Fibroblast of upper back skin (primary cell): ENCODE data around the gene DUSP7.

Experiments used
- DNase-seq: peaks from one replicate; pipeline ENCODE4 v3.0.0-alpha.2; 2013

The DUSP7 gene

GRCh38 chr3:52065264-52065756 lies 8.9 kb upstream of the DUSP7 start:
- DNase-seq = no peak

DNA sequence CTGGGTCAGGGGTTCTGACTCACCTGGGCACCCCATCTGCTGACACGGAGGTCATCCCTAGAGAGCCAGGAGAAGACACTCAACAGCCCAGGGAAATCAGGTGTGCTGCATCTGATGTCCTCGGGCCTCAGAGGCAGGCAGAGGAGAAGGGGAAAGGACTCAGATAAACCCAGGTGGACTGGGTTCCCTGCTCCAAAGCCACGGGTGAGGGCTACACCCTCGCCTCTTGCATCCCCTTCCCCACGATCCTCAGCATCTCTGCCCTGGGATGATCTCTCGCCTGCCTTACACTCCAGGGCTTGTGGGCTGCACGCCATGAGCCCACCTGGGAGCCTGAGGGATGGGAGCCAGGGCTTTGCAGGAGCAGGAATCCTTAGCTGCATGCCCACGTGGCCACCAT lies 8.2 kb upstream of the DUSP7 start:
- no peak for DNase-seq

DNA sequence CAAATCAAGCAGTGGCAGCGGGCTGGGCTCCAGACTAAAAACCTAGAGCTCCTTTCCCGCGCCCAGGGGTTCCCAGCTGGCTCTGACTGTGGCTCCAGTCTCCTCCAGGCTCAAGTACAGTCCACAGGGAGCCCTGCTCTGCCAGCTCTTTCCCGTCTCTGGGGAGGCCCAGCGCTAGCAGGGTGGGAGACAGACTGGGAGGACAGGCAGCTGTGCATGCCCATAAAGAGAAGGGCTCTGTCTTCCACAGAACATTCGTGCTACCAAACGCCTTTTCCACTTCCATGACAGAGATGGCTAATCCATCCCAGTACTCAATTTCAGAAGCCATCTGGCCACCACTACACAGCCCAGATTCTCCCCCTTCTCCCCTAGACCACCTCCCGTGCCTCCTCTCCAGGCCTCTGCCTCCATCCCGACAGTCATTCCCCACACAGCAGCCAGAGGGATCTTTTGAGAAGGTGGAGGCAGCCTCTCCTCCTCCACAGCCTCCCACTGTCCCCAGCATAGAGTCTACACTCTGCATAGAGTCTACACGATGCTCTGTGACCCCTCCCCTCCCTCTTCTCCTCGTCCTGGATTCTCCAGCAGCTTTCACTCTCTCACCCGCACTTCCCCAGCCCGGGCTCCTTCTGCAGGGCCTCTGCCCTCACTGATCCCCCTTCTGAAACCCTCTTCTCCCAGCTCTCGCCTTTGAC lies 6.8 kb upstream of the DUSP7 start:
- DNase-seq = no peak

GRCh38 chr3:52062505-52062904 lies 6.1 kb upstream of the DUSP7 start:
- DNase-seq = peak; percentile 77

DNA sequence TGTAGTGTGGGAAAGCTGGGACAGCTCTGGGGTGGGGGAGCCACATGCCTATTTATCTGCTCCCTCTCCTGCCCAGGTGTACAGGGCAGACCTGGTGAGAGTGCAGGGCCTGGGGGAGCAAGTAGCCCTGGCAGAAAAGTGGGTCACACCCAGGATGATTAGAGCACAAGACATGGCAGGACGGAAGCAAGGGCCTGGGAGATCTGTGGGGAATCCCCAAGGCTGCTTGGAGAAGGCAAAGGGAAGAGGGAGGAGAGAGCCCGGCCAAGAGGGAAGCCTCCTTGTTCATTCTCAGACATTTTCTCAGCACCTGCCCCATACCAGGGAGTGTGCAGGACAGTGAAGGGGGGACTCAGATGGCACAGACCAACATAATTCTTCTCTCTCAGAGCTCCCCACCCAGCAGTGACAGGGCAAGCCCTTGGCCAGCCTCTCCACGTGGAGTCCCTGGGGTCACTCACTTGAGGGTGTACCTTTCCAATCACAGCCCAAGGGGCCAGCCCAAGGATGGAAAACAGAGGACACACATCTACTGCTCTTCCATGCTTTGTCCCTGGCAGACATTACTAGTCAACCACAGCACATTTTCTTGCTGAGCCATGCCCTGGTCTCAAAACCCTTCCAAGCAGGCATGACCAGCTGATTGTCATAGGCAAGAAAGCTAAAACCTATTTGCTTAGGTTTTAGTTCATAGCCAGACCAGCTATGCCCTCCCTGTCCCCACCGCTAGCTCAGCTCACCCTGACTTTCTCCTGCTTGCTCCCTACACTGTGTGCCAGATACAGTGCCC lies 4.9 kb upstream of the DUSP7 start:
- no peak for DNase-seq

- no peak for DNase-seq
Measured at GRCh38 chr3:52059781-52060180, 3.4 kb upstream of the DUSP7 start.

DNA sequence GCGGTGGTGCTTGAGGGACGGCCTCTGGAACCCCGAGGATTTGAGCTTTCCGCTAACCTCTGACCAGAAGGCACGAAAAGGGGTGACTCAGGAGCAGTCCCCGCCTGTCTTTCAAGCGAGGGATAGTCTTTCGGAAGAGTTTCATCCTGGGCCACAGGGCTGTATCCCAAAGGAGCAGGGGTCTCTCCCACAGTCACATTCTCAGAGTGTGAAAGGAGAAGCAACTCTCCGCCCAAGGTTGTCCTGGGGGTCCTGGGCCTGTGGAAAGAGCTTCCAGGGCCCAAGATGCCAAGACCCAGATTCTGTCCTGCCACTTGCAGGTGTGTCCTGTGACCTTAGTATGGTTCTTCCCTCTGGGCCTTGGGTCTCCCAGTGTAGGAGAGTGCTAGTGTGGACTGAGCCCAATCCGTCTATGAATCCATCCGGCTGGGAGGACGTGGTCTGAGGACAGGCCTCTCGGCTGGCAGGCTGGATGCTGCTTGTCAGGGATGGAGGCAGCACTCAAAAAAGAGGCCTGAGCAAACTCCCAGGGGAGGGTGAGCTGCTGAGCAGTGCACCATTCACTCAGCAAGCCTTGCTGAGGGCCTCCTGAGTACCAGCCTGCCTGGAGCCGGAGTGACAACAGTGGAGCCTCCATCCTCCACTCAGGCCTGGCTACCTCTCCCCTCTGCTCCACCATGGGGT lies 1.6 kb upstream of the DUSP7 start:
- no peak for DNase-seq

DNA sequence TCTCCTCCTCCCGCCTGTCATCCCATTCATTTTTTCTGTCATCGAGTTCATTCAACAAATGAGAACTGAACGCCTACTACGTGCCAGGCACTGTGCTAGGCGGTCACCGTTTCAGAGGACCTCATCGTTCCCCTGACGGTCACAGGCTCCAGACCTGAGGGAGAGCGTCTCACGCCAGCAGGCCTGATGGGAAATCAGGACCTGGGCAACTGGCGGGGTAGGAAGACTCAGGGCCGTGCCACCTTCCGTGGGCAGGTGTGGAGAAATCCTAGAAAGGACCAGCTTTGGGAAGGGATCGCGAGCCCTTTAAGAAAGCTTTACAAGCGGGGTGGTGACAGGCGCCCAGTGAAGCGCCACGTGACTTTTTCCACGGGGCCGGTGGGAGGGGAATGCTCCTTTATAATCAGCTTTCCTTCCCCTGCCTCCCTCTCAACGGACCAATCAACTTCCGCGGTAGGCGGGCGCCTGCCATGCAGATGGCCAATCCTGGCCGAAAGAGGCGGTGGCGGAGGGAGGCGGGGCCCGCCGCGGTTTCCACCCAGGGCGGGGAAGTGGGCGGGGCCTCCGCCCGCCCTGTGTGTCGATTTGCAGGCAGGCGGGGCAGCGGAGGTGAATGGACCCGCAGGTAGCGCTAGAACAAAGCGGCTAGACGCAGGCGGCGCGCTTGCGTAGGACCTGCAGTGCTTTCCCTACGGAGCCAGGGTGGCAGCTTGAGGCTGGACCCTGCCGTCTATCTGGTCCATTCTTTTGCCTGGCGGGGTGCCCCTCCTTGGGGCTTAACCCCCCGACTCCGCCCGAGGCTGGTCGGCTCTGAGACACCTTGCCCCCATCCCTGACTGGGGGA lies 819 bp upstream of the DUSP7 start:
- peak; percentile 99 for DNase-seq

- DNase-seq = peak; percentile 28
Measured at GRCh38 chr3:52055537-52056351, 627 bp downstream of the DUSP7 start.

GRCh38 chr3:52054661-52055511 lies 1.5 kb downstream of the DUSP7 start:
- peak; percentile 50 for DNase-seq

- peak; percentile 27 for DNase-seq
Measured at GRCh38 chr3:52053307-52054304, 2.8 kb downstream of the DUSP7 start.

DNA sequence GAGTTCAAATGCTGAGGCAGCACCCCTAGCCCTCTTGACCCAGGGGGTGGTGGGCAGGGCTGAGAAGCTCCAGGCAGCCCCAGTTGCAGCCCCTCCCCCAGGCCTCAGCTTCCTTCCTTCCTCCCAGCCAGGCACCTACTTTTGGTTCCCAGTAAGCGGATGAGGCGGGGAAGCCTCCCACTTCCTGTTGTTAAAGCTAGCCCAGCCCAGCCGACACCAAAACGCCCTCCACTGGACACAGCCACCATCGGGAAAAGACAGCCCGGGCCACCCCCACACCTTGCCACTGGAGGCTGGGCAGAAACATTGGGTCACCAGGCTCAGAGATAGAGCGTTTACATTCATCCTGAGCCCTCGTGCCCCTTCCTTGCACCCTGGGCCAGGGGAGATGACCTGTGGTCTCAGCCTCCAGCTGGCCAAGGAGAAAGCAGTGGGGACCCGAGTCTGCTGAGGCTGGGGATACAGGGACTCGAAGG lies 3.5 kb downstream of the DUSP7 start:
- DNase-seq = peak; percentile 75

DNA sequence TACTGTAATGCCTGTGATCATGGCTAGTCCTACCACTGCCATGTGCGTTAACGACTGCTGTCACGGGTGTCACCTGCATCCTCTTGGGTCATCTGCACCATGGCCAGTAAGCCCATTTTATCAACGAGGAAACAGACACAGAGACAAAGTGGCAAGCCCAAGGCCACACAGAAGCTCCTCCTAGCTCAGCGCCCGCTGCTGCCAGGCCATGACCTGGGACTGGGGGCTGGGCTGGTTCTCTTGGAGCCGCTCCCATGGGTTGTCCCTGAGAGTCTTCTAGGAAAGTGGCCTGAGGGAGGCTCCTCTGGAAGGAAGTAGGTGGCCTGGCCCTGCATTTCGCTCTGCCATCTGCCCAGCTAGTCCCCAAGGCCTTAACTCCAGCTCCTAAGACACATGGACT lies 4.9 kb downstream of the DUSP7 start:
- DNase-seq = no peak

DNA sequence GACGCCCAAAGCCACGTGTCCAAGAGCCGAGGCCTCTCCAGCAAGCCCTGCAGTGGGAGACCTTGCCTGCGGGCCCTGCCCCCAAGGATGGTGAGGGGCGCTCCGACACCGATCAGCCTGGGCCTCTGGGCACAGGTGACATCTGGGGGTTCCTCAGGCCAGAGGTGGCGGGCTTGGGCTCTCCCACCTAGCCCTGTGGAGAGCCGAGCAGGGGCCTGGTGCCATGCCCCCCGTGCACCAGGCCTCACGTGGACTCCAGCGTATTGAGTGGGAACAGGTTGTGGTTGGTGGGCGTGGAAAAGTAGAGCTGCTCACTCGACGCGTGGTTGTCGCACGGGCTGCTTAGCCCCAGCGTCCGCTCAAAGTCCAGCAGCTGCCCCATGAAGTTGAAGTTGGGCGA lies 5.8 kb downstream of the DUSP7 start:
- DNase-seq = no peak

- DNase-seq = no peak
Measured at GRCh38 chr3:52049503-52049902, 6.9 kb downstream of the DUSP7 start.

DNA sequence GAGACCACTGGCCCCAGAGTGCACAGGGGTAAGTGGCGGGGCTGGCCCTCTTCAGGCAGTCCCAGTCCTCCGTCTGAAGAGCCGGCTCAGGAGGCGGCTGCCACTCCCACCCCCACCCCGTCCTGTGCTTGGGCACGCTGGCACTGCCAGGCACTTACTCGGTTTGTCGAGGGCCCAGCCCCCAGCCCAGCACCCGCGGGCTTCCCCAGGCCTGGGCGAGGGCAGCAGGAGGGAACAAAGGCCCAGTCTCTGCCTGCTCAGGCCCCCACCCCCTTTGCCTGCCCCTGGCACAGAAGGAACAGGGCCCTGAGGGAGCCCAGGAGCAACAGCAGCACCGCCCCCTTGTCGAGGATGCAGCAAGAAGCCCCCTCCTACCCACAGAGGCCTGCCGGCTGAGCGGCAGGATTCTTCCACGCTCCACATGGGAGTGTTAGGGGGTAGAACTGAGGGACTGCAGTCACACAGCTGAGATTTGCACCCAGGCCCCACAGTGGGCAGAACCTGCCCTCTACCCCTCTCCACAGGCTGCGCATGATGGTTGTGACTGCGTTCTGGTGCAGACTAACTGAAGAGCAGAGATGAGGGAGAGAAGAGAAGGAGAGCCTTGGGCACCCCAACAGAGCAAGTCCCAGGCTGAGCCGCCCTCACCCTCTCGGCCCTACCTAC lies 8.9 kb downstream of the DUSP7 start:
- DNase-seq = no peak

DNA sequence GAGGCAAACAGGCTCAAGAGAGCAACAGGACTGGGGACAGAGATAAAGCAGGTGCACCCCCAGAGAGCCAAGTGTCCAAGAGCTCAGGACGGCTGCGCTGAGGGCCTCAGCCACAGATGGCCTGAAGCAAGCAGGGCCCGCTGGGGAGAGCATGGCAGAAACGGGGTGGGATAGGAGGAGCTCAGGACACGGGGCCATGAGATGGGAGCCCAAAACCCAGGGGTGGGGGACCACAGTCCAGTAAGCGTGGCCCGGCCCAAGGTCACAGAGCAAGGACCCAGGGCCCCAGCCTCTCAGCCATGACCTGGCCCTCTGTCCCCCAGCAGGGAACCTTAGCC lies 9.5 kb downstream of the DUSP7 start:
- DNase-seq = no peak

DNA sequence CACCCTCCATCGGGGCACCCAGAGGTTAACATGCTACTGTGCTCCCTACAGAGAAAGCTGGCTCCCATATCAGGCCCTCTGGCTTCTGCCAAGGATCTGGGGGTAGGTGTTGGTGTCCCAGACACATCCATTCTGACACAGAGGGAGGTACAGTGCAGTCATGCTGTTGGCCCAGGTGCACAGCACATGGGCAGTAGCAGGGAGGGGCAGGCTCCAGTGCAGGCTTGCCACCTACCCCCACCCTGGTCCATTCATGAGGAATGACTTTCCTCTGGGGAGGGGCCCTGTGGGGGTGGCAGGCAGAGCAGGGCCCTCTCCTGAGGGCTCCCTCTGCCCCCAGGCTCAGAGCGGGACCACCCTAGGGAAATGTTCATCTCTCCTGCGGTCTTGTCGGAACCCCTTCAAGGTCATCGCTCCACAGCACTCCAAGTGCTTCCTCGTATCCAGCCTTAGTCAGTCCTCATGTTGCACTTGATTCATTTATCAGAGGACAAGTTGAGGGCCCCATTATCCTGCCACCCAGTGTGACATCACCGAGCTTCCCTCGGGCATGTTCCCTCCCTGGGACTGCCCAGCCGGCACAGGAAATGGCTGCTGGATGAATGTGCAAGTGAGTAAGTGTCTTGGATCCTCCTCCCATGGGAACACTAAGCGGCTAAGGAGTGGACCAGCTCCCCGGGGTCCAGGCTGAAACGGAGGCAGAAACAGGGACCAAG lies 10.0 kb downstream of the DUSP7 start:
- peak; percentile 98 for DNase-seq
